Inflammatory macrophage treated with lipopolysaccharide for 1 hour (primary cell): ENCODE data around the gene CPSF7.
"Not testable (repeated sequence)": the region's sequence is repeated elsewhere in the genome, so short reads cannot be mapped to it uniquely, and the experiment has no call there.

Source experiments
- DNase-seq, 2 donors: peaks; one replicate each; pipeline ENCODE4 v3.0.0-alpha.2; 2020 to 2022

Gene CPSF7

GRCh38 chr11:61439615-61440014, 9.8 kb upstream of the CPSF7 start:
- DNase-seq, result no peak

- no peak for DNase-seq
Observed at GRCh38 chr11:61437496-61437895, 7.7 kb upstream of the CPSF7 start.

- not testable (repeated sequence) for DNase-seq
Observed at GRCh38 chr11:61430839-61431238, 1.1 kb upstream of the CPSF7 start.

GRCh38 chr11:61429346-61429690, 457 bp downstream of the CPSF7 start:
- peak; percentile 30 to 36 for DNase-seq

- no peak for DNase-seq
Observed at GRCh38 chr11:61425367-61426131, 4.2 kb downstream of the CPSF7 start.

GRCh38 chr11:61422226-61422625, 7.5 kb downstream of the CPSF7 start:
- peak; percentile 47 to 84 for DNase-seq

GRCh38 chr11:61418136-61418535, 11.6 kb downstream of the CPSF7 start:
- DNase-seq, result peak; percentile 36 to 73

- peak; percentile 79 to 90 for DNase-seq
Observed at GRCh38 chr11:61417670-61418069, 12.1 kb downstream of the CPSF7 start.

GRCh38 chr11:61416941-61417340, 12.8 kb downstream of the CPSF7 start:
- DNase-seq, result no peak

- no peak for DNase-seq
Observed at GRCh38 chr11:61415381-61415780, 14.4 kb downstream of the CPSF7 start.

GRCh38 chr11:61414547-61414946, 15.2 kb downstream of the CPSF7 start:
- DNase-seq, result no peak

GRCh38 chr11:61413496-61413895, 16.3 kb downstream of the CPSF7 start:
- no peak for DNase-seq

- DNase-seq, result no peak
Observed at GRCh38 chr11:61411589-61411988, 18.2 kb downstream of the CPSF7 start.

GRCh38 chr11:61406991-61407728, 22.6 kb downstream of the CPSF7 start:
- no peak for DNase-seq

- no peak for DNase-seq
Observed at GRCh38 chr11:61406067-61406466, 23.7 kb downstream of the CPSF7 start.

GRCh38 chr11:61404641-61405040, 25.1 kb downstream of the CPSF7 start:
- no peak for DNase-seq

GRCh38 chr11:61404103-61404502, 25.7 kb downstream of the CPSF7 start:
- no peak for DNase-seq

- DNase-seq, result peak; percentile 68 to 90
Observed at GRCh38 chr11:61403658-61404057, 26.1 kb downstream of the CPSF7 start.

- no peak for DNase-seq
Observed at GRCh38 chr11:61401573-61401972, 28.2 kb downstream of the CPSF7 start.

- no peak for DNase-seq
Observed at GRCh38 chr11:61401173-61401572, 28.6 kb downstream of the CPSF7 start.

GRCh38 chr11:61392981-61393595, 36.7 kb downstream of the CPSF7 start:
- no peak for DNase-seq

GRCh38 chr11:61390161-61390560, 39.6 kb downstream of the CPSF7 start:
- no peak for DNase-seq

- DNase-seq, result peak in 1 of 2 donors; percentile 38
Observed at GRCh38 chr11:61384271-61385242, 45.2 kb downstream of the CPSF7 start.
